OCI-LY1 (cell line): ENCODE measurements around the gene ZFYVE26.

ENCODE experiments used
- EZH2 ChIP-seq: fragments of 200-600 bp; sonication (generic), shearing (Covaris generic); IDR thresholded peaks from 2 replicates; pipeline ENCODE4 v1.8.0; 2017; ENCODE audit warnings: borderline replicate concordance, mixed run types, mild to moderate bottlenecking, antibody characterized with exemption, low read length, moderate library complexity, mixed read lengths
- TF ChIP-seq, protein P1 (sequence below): fragments of 200-600 bp; sonication (generic), shearing (Covaris generic); IDR thresholded peaks from 2 replicates; pipeline ENCODE4 v1.5.1; 2017; ENCODE audit warnings: mild to moderate bottlenecking, antibody characterized with exemption, low read length, moderate library complexity, mixed read lengths

DNA sequence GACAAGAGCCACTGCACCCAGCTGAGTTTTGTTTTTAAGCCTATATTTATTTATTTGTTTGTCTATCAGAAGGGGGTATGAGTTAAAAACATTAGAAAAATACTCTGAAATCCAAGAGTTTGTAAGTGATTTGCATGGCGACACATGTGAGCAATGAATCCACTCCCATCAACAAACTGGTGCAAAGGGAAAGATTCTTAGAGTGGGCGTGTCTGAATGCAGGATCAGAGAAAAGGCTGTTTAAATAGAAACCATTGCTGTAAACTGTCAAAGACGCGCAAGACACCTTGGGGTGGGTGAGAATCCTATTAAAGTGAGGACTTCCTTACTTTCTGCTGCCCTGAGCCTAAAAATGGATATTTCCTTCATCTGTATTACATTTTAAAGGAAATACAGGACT, 51.9 kb downstream of the ZFYVE26 start:
- TF ChIP-seq, protein P1, sequence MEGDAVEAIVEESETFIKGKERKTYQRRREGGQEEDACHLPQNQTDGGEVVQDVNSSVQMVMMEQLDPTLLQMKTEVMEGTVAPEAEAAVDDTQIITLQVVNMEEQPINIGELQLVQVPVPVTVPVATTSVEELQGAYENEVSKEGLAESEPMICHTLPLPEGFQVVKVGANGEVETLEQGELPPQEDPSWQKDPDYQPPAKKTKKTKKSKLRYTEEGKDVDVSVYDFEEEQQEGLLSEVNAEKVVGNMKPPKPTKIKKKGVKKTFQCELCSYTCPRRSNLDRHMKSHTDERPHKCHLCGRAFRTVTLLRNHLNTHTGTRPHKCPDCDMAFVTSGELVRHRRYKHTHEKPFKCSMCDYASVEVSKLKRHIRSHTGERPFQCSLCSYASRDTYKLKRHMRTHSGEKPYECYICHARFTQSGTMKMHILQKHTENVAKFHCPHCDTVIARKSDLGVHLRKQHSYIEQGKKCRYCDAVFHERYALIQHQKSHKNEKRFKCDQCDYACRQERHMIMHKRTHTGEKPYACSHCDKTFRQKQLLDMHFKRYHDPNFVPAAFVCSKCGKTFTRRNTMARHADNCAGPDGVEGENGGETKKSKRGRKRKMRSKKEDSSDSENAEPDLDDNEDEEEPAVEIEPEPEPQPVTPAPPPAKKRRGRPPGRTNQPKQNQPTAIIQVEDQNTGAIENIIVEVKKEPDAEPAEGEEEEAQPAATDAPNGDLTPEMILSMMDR, result no peak
- no peak for TF ChIP-seq EZH2
